Measurements from ENCODE around the gene TP53RK. TPM values are rescaled to one million over a fixed set of nuclear protein-coding genes. Genes with fewer than 3 reads are reported as not detected.

The TP53RK gene
- total and polyA plus RNA-seq, 2 of the 13 experiments (the other 11 are each of a cell fraction or from before 2014, with no cell fraction given): 12.9 to 25.5 TPM

DNA sequence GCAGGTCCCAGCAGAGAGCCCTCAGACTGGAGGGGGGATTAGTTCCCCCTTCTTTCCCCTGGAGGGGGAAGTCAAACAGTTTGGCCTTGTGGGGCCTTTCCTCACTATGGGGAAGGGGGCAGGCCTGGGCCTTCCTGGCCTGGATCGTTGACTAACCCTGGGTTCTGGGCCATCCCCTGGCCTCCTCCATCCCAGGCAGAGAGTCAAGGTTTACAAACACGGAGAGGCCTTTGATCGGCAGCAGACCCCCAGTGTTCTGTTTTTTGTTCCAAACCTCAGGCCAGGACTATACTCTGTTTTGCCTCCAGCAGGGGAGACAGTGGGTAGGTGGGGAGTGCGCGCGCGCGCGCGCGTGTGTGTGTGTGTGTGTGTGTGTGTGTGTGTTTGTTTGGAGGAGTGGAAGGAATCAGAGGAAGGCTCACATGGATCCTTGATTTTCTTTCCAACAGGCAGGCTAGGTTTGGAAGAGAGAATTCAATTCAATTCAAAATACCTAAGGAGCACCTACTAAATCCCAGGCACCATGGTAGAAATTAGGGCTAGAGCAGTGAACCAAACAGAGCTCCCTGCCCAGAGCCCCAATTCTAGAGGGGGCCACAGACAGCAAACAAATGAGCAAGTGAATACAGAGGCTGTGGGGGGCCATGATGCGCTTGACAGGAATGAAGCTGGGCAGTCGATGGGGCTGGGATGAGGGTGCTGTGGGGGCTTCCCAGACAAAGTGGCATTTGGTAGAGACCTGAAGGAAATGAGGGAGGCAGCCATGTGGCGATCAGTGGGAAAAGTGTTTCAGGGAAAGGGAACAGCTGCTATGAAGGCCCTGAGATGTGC is 14.8 kb downstream of the TP53RK start (continued):
- TF ChIP-seq, protein P1, sequence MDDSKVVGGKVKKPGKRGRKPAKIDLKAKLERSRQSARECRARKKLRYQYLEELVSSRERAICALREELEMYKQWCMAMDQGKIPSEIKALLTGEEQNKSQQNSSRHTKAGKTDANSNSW (CRISPR knock-in tag; IDR thresholded peaks at IDR 0.05; ENCODE audit: borderline replicate concordance): no peak
- no peak for TF ChIP-seq TBL1XR1 (IDR thresholded peaks at IDR 0.05; ENCODE audit: borderline replicate concordance, low read length, partially characterized antibody)
- TF ChIP-seq ZNF615 (CRISPR knock-in tag; IDR thresholded peaks at IDR 0.05; ENCODE audit: borderline replicate concordance): no peak
- TF ChIP-seq, protein P2, sequence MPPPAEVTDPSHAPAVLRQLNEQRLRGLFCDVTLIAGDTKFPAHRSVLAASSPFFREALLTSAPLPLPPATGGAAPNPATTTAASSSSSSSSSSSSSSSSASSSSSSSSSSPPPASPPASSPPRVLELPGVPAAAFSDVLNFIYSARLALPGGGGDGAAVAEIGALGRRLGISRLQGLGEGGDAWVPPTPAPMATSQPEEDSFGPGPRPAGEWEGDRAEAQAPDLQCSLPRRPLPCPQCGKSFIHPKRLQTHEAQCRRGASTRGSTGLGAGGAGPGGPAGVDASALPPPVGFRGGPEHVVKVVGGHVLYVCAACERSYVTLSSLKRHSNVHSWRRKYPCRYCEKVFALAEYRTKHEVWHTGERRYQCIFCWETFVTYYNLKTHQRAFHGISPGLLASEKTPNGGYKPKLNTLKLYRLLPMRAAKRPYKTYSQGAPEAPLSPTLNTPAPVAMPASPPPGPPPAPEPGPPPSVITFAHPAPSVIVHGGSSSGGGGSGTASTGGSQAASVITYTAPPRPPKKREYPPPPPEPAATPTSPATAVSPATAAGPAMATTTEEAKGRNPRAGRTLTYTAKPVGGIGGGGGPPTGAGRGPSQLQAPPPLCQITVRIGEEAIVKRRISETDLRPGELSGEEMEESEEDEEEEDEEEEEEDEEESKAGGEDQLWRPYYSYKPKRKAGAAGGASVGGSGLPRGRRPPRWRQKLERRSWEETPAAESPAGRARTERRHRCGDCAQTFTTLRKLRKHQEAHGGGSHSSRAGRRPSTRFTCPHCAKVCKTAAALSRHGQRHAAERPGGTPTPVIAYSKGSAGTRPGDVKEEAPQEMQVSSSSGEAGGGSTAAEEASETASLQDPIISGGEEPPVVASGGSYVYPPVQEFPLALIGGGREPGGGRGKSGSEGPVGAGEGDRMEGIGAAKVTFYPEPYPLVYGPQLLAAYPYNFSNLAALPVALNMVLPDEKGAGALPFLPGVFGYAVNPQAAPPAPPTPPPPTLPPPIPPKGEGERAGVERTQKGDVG (CRISPR knock-in tag; IDR thresholded peaks at IDR 0.05; ENCODE audit: borderline replicate concordance): peak; percentile 98; the same call in 1 of the 2 replicates
- no peak for TF ChIP-seq ZNF674 (CRISPR knock-in tag; IDR thresholded peaks at IDR 0.05; ENCODE audit: low read depth)
- no peak for TF ChIP-seq ZBTB2 (CRISPR knock-in tag; IDR thresholded peaks at IDR 0.05; ENCODE audit: low read depth)
- TF ChIP-seq ZNF792 (CRISPR knock-in tag; IDR thresholded peaks at IDR 0.05): peak; percentile 50
- peak; percentile 79; the same call in 1 of the 2 replicates for TF ChIP-seq ZNF614 (CRISPR knock-in tag; IDR thresholded peaks at IDR 0.05; ENCODE audit: borderline replicate concordance)
- TF ChIP-seq GMEB1 (CRISPR knock-in tag; IDR thresholded peaks at IDR 0.05; ENCODE audit: borderline replicate concordance): peak; percentile 47; the same call in 1 of the 2 replicates
- TF ChIP-seq PRDM15 (CRISPR knock-in tag; IDR thresholded peaks at IDR 0.05): peak; percentile 74; the same call in 1 of the 2 replicates
- TF ChIP-seq TRAFD1 (CRISPR knock-in tag; IDR thresholded peaks at IDR 0.05; ENCODE audit: borderline replicate concordance): no peak

Measured in HepG2 (cell line).